Stimulated activated memory B cell treated with anti-CD40 and anti-IgM and Interleukin-4, amounts not matched to agents 10 μg/mL and 1 μg/mL and 100 μg/mL, for 72 hours (primary cell): ENCODE data around the gene CBR3.
A peak's percentile ranks its signal among the peaks of the same experiment; 100 is the strongest.

Source experiments
- ATAC-seq: fragments of 150-1000 bp; cut with Tn5 transposase; 2 replicates; pipeline ENCODE4 v1.10.0; 2021
- H3K27ac Mint-ChIP-seq: one replicate; pipeline ENCODE4 v1.8.0; 2022; ENCODE audit warnings: mild to moderate bottlenecking, mixed read lengths
- H3K27me3 Mint-ChIP-seq: one replicate; pipeline ENCODE4 v1.8.0; 2022; ENCODE audit warnings: mixed read lengths
- H3K36me3 Mint-ChIP-seq: one replicate; pipeline ENCODE4 v1.8.0; 2022; ENCODE audit warnings: mixed read lengths
- H3K4me1 Mint-ChIP-seq: one replicate; pipeline ENCODE4 v1.8.0; 2022; ENCODE audit warnings: mixed read lengths
- H3K4me3 Mint-ChIP-seq: one replicate; pipeline ENCODE4 v1.8.0; 2022; ENCODE audit warnings: mild to moderate bottlenecking, moderate library complexity, mixed read lengths
- H3K9me3 Mint-ChIP-seq: one replicate; pipeline ENCODE4 v1.8.0; 2022; ENCODE audit warnings: mixed read lengths

The CBR3 gene

GRCh38 chr21:36105327-36105842, 29.5 kb upstream of the CBR3 start:
- Mint-ChIP-seq H3K4me1 (peaks cover 10% of the 10 kb centered on the region), H3K4me3 (no peak overlapping the region), H3K9me3 (no peaks in the 10 kb centered on the region), H3K27me3 (peaks cover 29% of the 10 kb centered on the region), H3K36me3 (no peaks in the 10 kb centered on the region), H3K27ac (no peak overlapping the region)
- ATAC-seq, result no peak

- peaks cover 29% of the 10 kb centered on the region for H3K4me1 Mint-ChIP-seq
- H3K4me3 Mint-ChIP-seq, result no peak overlapping the region
- no peaks in the 10 kb centered on the region for H3K36me3 Mint-ChIP-seq
- H3K27me3 Mint-ChIP-seq, result peaks cover 21% of the 10 kb centered on the region
- H3K27ac Mint-ChIP-seq, result no peak overlapping the region
- ATAC-seq, result no peak
- no peaks in the 10 kb centered on the region for H3K9me3 Mint-ChIP-seq
Measured at GRCh38 chr21:36109868-36110267, 25.0 kb upstream of the CBR3 start.

GRCh38 chr21:36111238-36111637, 23.6 kb upstream of the CBR3 start:
- H3K27me3 Mint-ChIP-seq, result peaks cover 8% of the 10 kb centered on the region
- no peaks in the 10 kb centered on the region for H3K36me3 Mint-ChIP-seq
- no peak overlapping the region for H3K27ac Mint-ChIP-seq
- peaks cover 36% of the 10 kb centered on the region for H3K4me1 Mint-ChIP-seq
- no peak overlapping the region for H3K4me3 Mint-ChIP-seq
- ATAC-seq, result no peak
- no peaks in the 10 kb centered on the region for H3K9me3 Mint-ChIP-seq

- H3K27ac Mint-ChIP-seq, result peak overlapping the region; percentile 83
- H3K27me3 Mint-ChIP-seq, result no peaks in the 10 kb centered on the region
- peak; percentile 59 for ATAC-seq
- peak overlapping the region; percentile 75 for H3K4me3 Mint-ChIP-seq
- H3K9me3 Mint-ChIP-seq, result peaks cover 2% of the 10 kb centered on the region
- no peaks in the 10 kb centered on the region for H3K36me3 Mint-ChIP-seq
- peaks cover 36% of the 10 kb centered on the region for H3K4me1 Mint-ChIP-seq
Measured at GRCh38 chr21:36113647-36114428, 21.0 kb upstream of the CBR3 start.

GRCh38 chr21:36115138-36115730, 19.6 kb upstream of the CBR3 start:
- H3K36me3 Mint-ChIP-seq, result no peaks in the 10 kb centered on the region
- H3K27me3 Mint-ChIP-seq, result no peaks in the 10 kb centered on the region
- H3K4me3 Mint-ChIP-seq, result no peak overlapping the region
- H3K9me3 Mint-ChIP-seq, result peaks cover 2% of the 10 kb centered on the region
- H3K27ac Mint-ChIP-seq, result peak overlapping the region; percentile 83
- H3K4me1 Mint-ChIP-seq, result peaks cover 36% of the 10 kb centered on the region
- ATAC-seq, result peak; percentile 70

- Mint-ChIP-seq H3K27ac (no peak overlapping the region), H3K9me3 (peaks cover 2% of the 10 kb centered on the region), H3K36me3 (no peaks in the 10 kb centered on the region), H3K4me1 (peaks cover 34% of the 10 kb centered on the region), H3K27me3 (no peaks in the 10 kb centered on the region), H3K4me3 (no peak overlapping the region)
- ATAC-seq, result no peak
Measured at GRCh38 chr21:36117286-36117741, 17.6 kb upstream of the CBR3 start.

GRCh38 chr21:36120304-36120888, 14.5 kb upstream of the CBR3 start:
- peaks cover 2% of the 10 kb centered on the region for H3K9me3 Mint-ChIP-seq
- H3K4me1 Mint-ChIP-seq, result peaks cover 8% of the 10 kb centered on the region

GRCh38 chr21:36122977-36123376, 11.9 kb upstream of the CBR3 start:
- H3K9me3 Mint-ChIP-seq, result no peaks in the 10 kb centered on the region
- H3K4me3 Mint-ChIP-seq, result no peak overlapping the region
- peaks cover 16% of the 10 kb centered on the region for H3K4me1 Mint-ChIP-seq
- no peaks in the 10 kb centered on the region for H3K36me3 Mint-ChIP-seq
- no peak for ATAC-seq
- no peaks in the 10 kb centered on the region for H3K27me3 Mint-ChIP-seq
- H3K27ac Mint-ChIP-seq, result no peak overlapping the region

More at GRCh38 chr21:36120304-36120888, 14.5 kb upstream of the CBR3 start:
- Mint-ChIP-seq H3K4me3 (no peak overlapping the region), H3K27me3 (no peaks in the 10 kb centered on the region), H3K27ac (no peak overlapping the region), H3K36me3 (no peaks in the 10 kb centered on the region)
- ATAC-seq, result no peak

- no peaks in the 10 kb centered on the region for H3K27me3 Mint-ChIP-seq
- ATAC-seq, result no peak
- H3K27ac Mint-ChIP-seq, result no peak overlapping the region
- no peaks in the 10 kb centered on the region for H3K9me3 Mint-ChIP-seq
- no peak overlapping the region for H3K4me3 Mint-ChIP-seq
- H3K36me3 Mint-ChIP-seq, result no peaks in the 10 kb centered on the region
- peaks cover 21% of the 10 kb centered on the region for H3K4me1 Mint-ChIP-seq
Measured at GRCh38 chr21:36124395-36124794, 10.5 kb upstream of the CBR3 start.

- Mint-ChIP-seq H3K9me3 (no peaks in the 10 kb centered on the region), H3K4me3 (no peak overlapping the region), H3K4me1 (peaks cover 28% of the 10 kb centered on the region), H3K27ac (no peak overlapping the region), H3K36me3 (no peaks in the 10 kb centered on the region), H3K27me3 (no peaks in the 10 kb centered on the region)
- no peak for ATAC-seq
Measured at GRCh38 chr21:36125512-36126207, 9.2 kb upstream of the CBR3 start.

GRCh38 chr21:36126208-36126565, 8.7 kb upstream of the CBR3 start:
- H3K27ac Mint-ChIP-seq, result no peak overlapping the region
- no peaks in the 10 kb centered on the region for H3K9me3 Mint-ChIP-seq
- no peaks in the 10 kb centered on the region for H3K27me3 Mint-ChIP-seq
- H3K4me3 Mint-ChIP-seq, result no peak overlapping the region
- H3K36me3 Mint-ChIP-seq, result no peaks in the 10 kb centered on the region
- ATAC-seq, result no peak
- peaks cover 30% of the 10 kb centered on the region for H3K4me1 Mint-ChIP-seq

GRCh38 chr21:36126621-36127110, 8.2 kb upstream of the CBR3 start:
- H3K27ac Mint-ChIP-seq, result no peak overlapping the region
- H3K4me1 Mint-ChIP-seq, result peaks cover 31% of the 10 kb centered on the region
- H3K9me3 Mint-ChIP-seq, result no peaks in the 10 kb centered on the region
- peaks cover under 1% of the 10 kb centered on the region for H3K36me3 Mint-ChIP-seq
- no peaks in the 10 kb centered on the region for H3K27me3 Mint-ChIP-seq
- no peak for ATAC-seq
- H3K4me3 Mint-ChIP-seq, result no peak overlapping the region

- peaks cover 6% of the 10 kb centered on the region for H3K36me3 Mint-ChIP-seq
- H3K27me3 Mint-ChIP-seq, result no peaks in the 10 kb centered on the region
- H3K4me1 Mint-ChIP-seq, result peaks cover 37% of the 10 kb centered on the region
- H3K27ac Mint-ChIP-seq, result no peak overlapping the region
- H3K4me3 Mint-ChIP-seq, result no peak overlapping the region
- no peak for ATAC-seq
- H3K9me3 Mint-ChIP-seq, result no peaks in the 10 kb centered on the region
Measured at GRCh38 chr21:36127250-36127904, 7.5 kb upstream of the CBR3 start.

GRCh38 chr21:36127977-36128376, 6.9 kb upstream of the CBR3 start:
- Mint-ChIP-seq H3K9me3 (no peaks in the 10 kb centered on the region), H3K4me1 (peaks cover 37% of the 10 kb centered on the region), H3K4me3 (no peak overlapping the region), H3K36me3 (peaks cover 6% of the 10 kb centered on the region), H3K27ac (peak overlapping the region; percentile 15), H3K27me3 (no peaks in the 10 kb centered on the region)
- ATAC-seq, result no peak

GRCh38 chr21:36129219-36129618, 5.7 kb upstream of the CBR3 start:
- Mint-ChIP-seq H3K27ac (peak overlapping the region; percentile 90), H3K36me3 (peaks cover 6% of the 10 kb centered on the region)
- ATAC-seq, result no peak

More at GRCh38 chr21:36129219-36129618, 5.7 kb upstream of the CBR3 start:
- Mint-ChIP-seq H3K4me3 (peak overlapping the region; percentile 56), H3K4me1 (peaks cover 43% of the 10 kb centered on the region), H3K9me3 (no peaks in the 10 kb centered on the region), H3K27me3 (no peaks in the 10 kb centered on the region)
